B cell (primary cell): Measurements from ENCODE around the gene SBK1. TPM values are rescaled to one million over a fixed set of nuclear protein-coding genes. Genes with fewer than 3 reads are reported as not detected.
A peak's percentile ranks its signal among the peaks of the same experiment; 100 is the strongest.

Source experiments
- ATAC-seq: fragments of 200-7000 bp; cut with Tn5 transposase; one replicate; pipeline ENCODE4 v1.10.0; 2021; ENCODE audit warnings: low read depth, mild to moderate bottlenecking, moderate number of reproducible peaks, moderate library complexity
- CTCF ChIA-PET: fragments of 350-600 bp; sonication (Branson Sonifier 250); formaldehyde crosslinking; loops from one replicate; lab custom pipeline; 2021; ENCODE audit warnings: antibody characterized with exemption, inconsistent platforms; lab: Charles Lee
- POLR2A ChIA-PET: fragments of 350-600 bp; sonication (Branson Sonifier 250); formaldehyde crosslinking; loops from one replicate; lab custom pipeline; 2021; ENCODE audit warnings: antibody characterized with exemption; lab: Charles Lee
- DNase-seq: peaks from one replicate; pipeline ENCODE4 v3.0.0; 2013
- H2AFZ ChIP-seq: 2 replicates; pipeline ENCODE4 v1.6.1; 2012; ENCODE audit warnings: mild to moderate bottlenecking, low read depth, low read length; ENCODE audit not compliant: insufficient read depth, poor library complexity, severe bottlenecking
- H3K27ac ChIP-seq, 2 donors: 1 replicate in 1 of 2; 2 replicates in 1 of 2; pipeline ENCODE4 v1.5.1; 2012 to 2013; ENCODE audit warnings: low read length in 2 of 2, mild to moderate bottlenecking in 2 of 2, moderate library complexity in 1 of 2
- H3K27me3 ChIP-seq, 4 experiments: fragments of 200-600 bp in 1 of 4; sonication (generic) in 1 of 4; replicated peaks in 1 of 4; 1 replicate in 2 of 4; 2 replicates in 2 of 4; pipeline versions ENCODE4 v1.6.1 to v1.7.0; 2013 to 2016; ENCODE audit warnings: low read length in 3 of 4, mild to moderate bottlenecking in 2 of 4, mixed read lengths in 1 of 4, moderate library complexity in 1 of 4; ENCODE audit not compliant: insufficient read depth in 4 of 4, control insufficient read depth in 3 of 4; ENCODE audit errors: control extremely low read depth in 1 of 4
- H3K36me3 ChIP-seq, 2 experiments: replicated peaks in 1 of 2; 1 replicate in 1 of 2; 2 replicates in 1 of 2; pipeline versions ENCODE4 v1.6.1 to v1.7.1; 2013; ENCODE audit warnings: low read length in 1 of 2; ENCODE audit not compliant: insufficient read depth in 2 of 2, control insufficient read depth in 1 of 2; ENCODE audit errors: control extremely low read depth in 1 of 2, extremely low read depth in 1 of 2
- H3K4me1 ChIP-seq, 2 donors: fragments of 200-600 bp in 1 of 2; sonication (generic) in 1 of 2; 1 replicate in 1 of 2; 2 replicates in 1 of 2; pipeline versions ENCODE4 v1.5.1 to v1.6.1; 2013 to 2017; ENCODE audit warnings: low read length in 2 of 2; ENCODE audit not compliant: control insufficient read depth in 2 of 2, insufficient read depth in 2 of 2
- H3K4me2 ChIP-seq: replicated peaks from 2 replicates; pipeline ENCODE3; 2012; ENCODE audit warnings: mild to moderate bottlenecking, low read depth, low read length; ENCODE audit not compliant: poor library complexity, severe bottlenecking
- H3K4me3 ChIP-seq, 5 experiments: fragments of 200-600 bp in 1 of 5; sonication (generic) in 1 of 5; 1 replicate in 3 of 5; 2 replicates in 2 of 5; pipeline versions ENCODE4 v1.5.1 to v1.7.0; 2011 to 2016; ENCODE audit warnings: low read length in 4 of 5, mild to moderate bottlenecking in 4 of 5, low read depth in 2 of 5, control low read depth in 1 of 5, moderate library complexity in 1 of 5; ENCODE audit not compliant: insufficient read depth in 1 of 5; ENCODE audit errors: control extremely low read depth in 1 of 5, extremely low read depth in 1 of 5
- H3K79me2 ChIP-seq: fragments of 200-600 bp; sonication (generic); one replicate; pipeline ENCODE4 v1.6.0; 2016; ENCODE audit warnings: low read length; ENCODE audit not compliant: control insufficient read depth, insufficient read depth
- H3K9ac ChIP-seq: fragments of 200-600 bp; sonication (generic); 2 replicates; pipeline ENCODE4 v1.6.1; 2017; ENCODE audit warnings: mild to moderate bottlenecking, low read length, moderate library complexity
- H3K9me3 ChIP-seq, 3 donors: one replicate each; pipeline versions ENCODE4 v1.6.1 to v1.7.1; 2013; ENCODE audit warnings: low read length in 2 of 3; ENCODE audit not compliant: control insufficient read depth in 2 of 3, insufficient read depth in 1 of 3; ENCODE audit errors: control extremely low read depth in 1 of 3
- H4K20me1 ChIP-seq: 2 replicates; pipeline ENCODE4 v1.6.0; 2012; ENCODE audit warnings: mild to moderate bottlenecking, low read length; ENCODE audit not compliant: insufficient read depth, control insufficient read depth, poor library complexity, severe bottlenecking
- H3K27ac Mint-ChIP-seq: one replicate; pipeline ENCODE4 v1.8.0; 2021; ENCODE audit warnings: mixed read lengths
- H3K27me3 Mint-ChIP-seq: one replicate; pipeline ENCODE4 v1.8.0; 2021; ENCODE audit warnings: mixed read lengths
- H3K4me1 Mint-ChIP-seq: one replicate; pipeline ENCODE4 v1.8.0; 2021; ENCODE audit warnings: mixed read lengths
- H3K4me3 Mint-ChIP-seq: one replicate; pipeline ENCODE4 v1.8.0; 2021; ENCODE audit warnings: mixed read lengths
- H3K9me3 Mint-ChIP-seq: one replicate; pipeline ENCODE4 v1.8.0; 2022; ENCODE audit warnings: mixed read lengths; ENCODE audit not compliant: insufficient read depth
- CTCF ChIP-seq: fragments of 200-600 bp; IDR thresholded peaks from one replicate; pipeline ENCODE4 v1.8.0; 2022; ENCODE audit warnings: antibody characterized with exemption, mild to moderate bottlenecking
- EZH2 ChIP-seq: IDR thresholded peaks from 2 replicates; pipeline ENCODE4 v1.6.1; 2012; ENCODE audit warnings: borderline replicate concordance, low read depth, mild to moderate bottlenecking, moderate library complexity, low read length; ENCODE audit not compliant: insufficient read depth, poor library complexity, severe bottlenecking
- WGBS: methylation state at CpG from one replicate; pipeline ENCODE4 v1.1.5; 2013; ENCODE audit warnings: missing lambda C conversion rate; ENCODE audit not compliant: insufficient coverage; 5-methylcytosine and 5-hydroxymethylcytosine counted together
- intact Hi-C: fragments of 100-400 bp; cut with micrococcal nuclease; formaldehyde crosslinking; loops from one replicate; pipeline ENCODE4 v1.10.0; 2022
- polyA plus RNA-seq: library from polyadenylated mRNA; depleted of rRNA; stranded (reverse); fragments of >200 nt; gene quantifications from 2 replicates; pipeline ENCODE4 v1.2.3, GENCODE V29; 2012
- total RNA-seq, 2 donors: library from RNA; stranded (reverse); fragments of 120-200 nt in 1 of 2; gene quantifications; 1 replicate in 1 of 2; 2 replicates in 1 of 2; pipeline versions ENCODE4 v1.2.3 to v1.2.4, GENCODE V29; 2013 to 2022

The SBK1 gene
- total and polyA plus RNA-seq, 2 donors (not counting 1 experiment from before 2014, with no cell fraction given) = 0.22 to 1.3 TPM

- Histone ChIP-seq H3K36me3 (no peaks in the 10 kb centered on the region), H3K27me3 (no peaks in the 10 kb centered on the region), H4K20me1 (no peaks in the 10 kb centered on the region), H3K9ac (no peak overlapping the region), H3K4me3 (no peak overlapping the region), H3K27ac (no peak overlapping the region), H2AFZ (no peak overlapping the region), H3K9me3 (peaks cover 0 to 3% (median 0%) of the 10 kb centered on the region in 3 donors), H3K4me1 (peaks cover 0 to 8% of the 10 kb centered on the region in 2 donors), H3K79me2 (no peaks in the 10 kb centered on the region), H3K4me2 (no peak overlapping the region)
- Mint-ChIP-seq H3K4me3 (no peak overlapping the region), H3K27me3 (no peaks in the 10 kb centered on the region), H3K9me3 (no peaks in the 10 kb centered on the region), H3K27ac (no peak overlapping the region), H3K4me1 (peaks cover 2% of the 10 kb centered on the region)
- ATAC-seq = peak; percentile 73
- POLR2A ChIA-PET = no interaction called here
- intact Hi-C loops = no loop called here
- peak; percentile 63 for DNase-seq
- WGBS = 61% methylated on average over 12 of the region's 20 CpGs
- TF ChIP-seq EZH2 (no peak), CTCF (peak; percentile 72)
- CTCF ChIA-PET = interaction anchor here (0.7 to 1.7 kb wide), 5 partner anchors 9 to 47 kb away, joined by 3 to 8 read pairs (median 4); no protein-coding TSS in a partner anchor
Observed at GRCh38 chr16:28321700-28322411, 29.5 kb downstream of the SBK1 start.

GRCh38 chr16:28324235-28324886 is 32.0 kb downstream of the SBK1 start:
- ChIA-PET CTCF (interaction anchor here (0.9 to 1.2 kb wide), 2 partner anchors 47 to 117 kb away, joined by 3 read pairs; no protein-coding TSS in a partner anchor), POLR2A (no interaction called here)
- H3K27me3 Mint-ChIP-seq = no peaks in the 10 kb centered on the region
- H3K4me3 Mint-ChIP-seq = no peak overlapping the region
- H3K4me1 ChIP-seq = peaks cover 0 to 3% of the 10 kb centered on the region in 2 donors
- no peaks in the 10 kb centered on the region for H3K27me3 ChIP-seq
- no peak overlapping the region for H3K27ac Mint-ChIP-seq
- no peak overlapping the region for H3K9ac ChIP-seq
- TF ChIP-seq CTCF (no peak), EZH2 (no peak)
- H3K9me3 ChIP-seq = no peaks in the 10 kb centered on the region
- intact Hi-C loops = no loop called here
- H4K20me1 ChIP-seq = no peaks in the 10 kb centered on the region
- H3K4me2 ChIP-seq = no peak overlapping the region
- no peaks in the 10 kb centered on the region for H3K36me3 ChIP-seq
- no peak overlapping the region for H3K4me3 ChIP-seq
- H3K79me2 ChIP-seq = no peaks in the 10 kb centered on the region
- H3K27ac ChIP-seq = no peak overlapping the region
- no peaks in the 10 kb centered on the region for H3K4me1 Mint-ChIP-seq
- ATAC-seq (no peak), DNase-seq (no peak)
- H3K9me3 Mint-ChIP-seq = no peaks in the 10 kb centered on the region
- H2AFZ ChIP-seq = no peak overlapping the region
- WGBS = 93% methylated on average over 2 of the region's 5 CpGs
